ENCODE measurements around the gene VWA3A. TPM values are rescaled to one million over a fixed set of nuclear protein-coding genes. Genes with fewer than 3 reads are reported as not detected.

Gene VWA3A
- total RNA-seq, 1 experiment from 2014 or later = not detected

DNA sequence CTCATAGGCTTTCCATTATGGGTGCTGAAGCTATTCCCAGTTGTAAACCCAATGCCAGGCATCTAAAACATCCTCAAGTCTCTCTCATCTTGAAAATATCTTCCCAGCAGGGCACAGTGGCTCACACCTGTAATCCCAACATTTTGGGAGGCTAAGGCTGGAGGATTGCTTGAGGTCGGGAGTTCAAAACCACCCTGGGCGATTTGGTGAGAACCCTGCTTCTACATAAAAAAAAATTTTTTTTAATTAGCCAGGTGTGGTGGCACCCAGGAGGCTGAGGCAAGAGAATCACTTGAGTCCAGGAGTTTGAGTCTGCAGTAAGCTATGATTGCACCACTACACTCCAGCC, 100.7 kb downstream of the VWA3A start:
- in situ Hi-C loops (cut with HindIII; ENCODE audit: low pct_unique_long_range_greater_than_20kb, low sequenced_read_pairs) = loop anchor here (25.0 kb wide), 1 partner anchor 106 kb away; the partner anchor contains the start of gene VWA3A
- TF ChIP-seq, protein P1, sequence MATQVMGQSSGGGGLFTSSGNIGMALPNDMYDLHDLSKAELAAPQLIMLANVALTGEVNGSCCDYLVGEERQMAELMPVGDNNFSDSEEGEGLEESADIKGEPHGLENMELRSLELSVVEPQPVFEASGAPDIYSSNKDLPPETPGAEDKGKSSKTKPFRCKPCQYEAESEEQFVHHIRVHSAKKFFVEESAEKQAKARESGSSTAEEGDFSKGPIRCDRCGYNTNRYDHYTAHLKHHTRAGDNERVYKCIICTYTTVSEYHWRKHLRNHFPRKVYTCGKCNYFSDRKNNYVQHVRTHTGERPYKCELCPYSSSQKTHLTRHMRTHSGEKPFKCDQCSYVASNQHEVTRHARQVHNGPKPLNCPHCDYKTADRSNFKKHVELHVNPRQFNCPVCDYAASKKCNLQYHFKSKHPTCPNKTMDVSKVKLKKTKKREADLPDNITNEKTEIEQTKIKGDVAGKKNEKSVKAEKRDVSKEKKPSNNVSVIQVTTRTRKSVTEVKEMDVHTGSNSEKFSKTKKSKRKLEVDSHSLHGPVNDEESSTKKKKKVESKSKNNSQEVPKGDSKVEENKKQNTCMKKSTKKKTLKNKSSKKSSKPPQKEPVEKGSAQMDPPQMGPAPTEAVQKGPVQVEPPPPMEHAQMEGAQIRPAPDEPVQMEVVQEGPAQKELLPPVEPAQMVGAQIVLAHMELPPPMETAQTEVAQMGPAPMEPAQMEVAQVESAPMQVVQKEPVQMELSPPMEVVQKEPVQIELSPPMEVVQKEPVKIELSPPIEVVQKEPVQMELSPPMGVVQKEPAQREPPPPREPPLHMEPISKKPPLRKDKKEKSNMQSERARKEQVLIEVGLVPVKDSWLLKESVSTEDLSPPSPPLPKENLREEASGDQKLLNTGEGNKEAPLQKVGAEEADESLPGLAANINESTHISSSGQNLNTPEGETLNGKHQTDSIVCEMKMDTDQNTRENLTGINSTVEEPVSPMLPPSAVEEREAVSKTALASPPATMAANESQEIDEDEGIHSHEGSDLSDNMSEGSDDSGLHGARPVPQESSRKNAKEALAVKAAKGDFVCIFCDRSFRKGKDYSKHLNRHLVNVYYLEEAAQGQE (IDR thresholded peaks at IDR 0.05; ENCODE audit: insufficient read depth in 1 of 2, low read depth in 2 of 2, low read length in 1 of 2) = peak in 1 of 2 experiments; percentile 43; a peak in 1 of 4 replicates
- TF ChIP-seq, protein P2, sequence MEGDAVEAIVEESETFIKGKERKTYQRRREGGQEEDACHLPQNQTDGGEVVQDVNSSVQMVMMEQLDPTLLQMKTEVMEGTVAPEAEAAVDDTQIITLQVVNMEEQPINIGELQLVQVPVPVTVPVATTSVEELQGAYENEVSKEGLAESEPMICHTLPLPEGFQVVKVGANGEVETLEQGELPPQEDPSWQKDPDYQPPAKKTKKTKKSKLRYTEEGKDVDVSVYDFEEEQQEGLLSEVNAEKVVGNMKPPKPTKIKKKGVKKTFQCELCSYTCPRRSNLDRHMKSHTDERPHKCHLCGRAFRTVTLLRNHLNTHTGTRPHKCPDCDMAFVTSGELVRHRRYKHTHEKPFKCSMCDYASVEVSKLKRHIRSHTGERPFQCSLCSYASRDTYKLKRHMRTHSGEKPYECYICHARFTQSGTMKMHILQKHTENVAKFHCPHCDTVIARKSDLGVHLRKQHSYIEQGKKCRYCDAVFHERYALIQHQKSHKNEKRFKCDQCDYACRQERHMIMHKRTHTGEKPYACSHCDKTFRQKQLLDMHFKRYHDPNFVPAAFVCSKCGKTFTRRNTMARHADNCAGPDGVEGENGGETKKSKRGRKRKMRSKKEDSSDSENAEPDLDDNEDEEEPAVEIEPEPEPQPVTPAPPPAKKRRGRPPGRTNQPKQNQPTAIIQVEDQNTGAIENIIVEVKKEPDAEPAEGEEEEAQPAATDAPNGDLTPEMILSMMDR (IDR thresholded peaks at IDR 0.05) = no peak
- Histone ChIP-seq H3K27ac (ENCODE audit: low read length) (peak overlapping the region; percentile 72; the same call in 1 of the 2 replicates), H3K4me3 (ENCODE audit: low read depth in 2 of 2, low read length in 2 of 2) (no peak overlapping the region), H3K9me3 (ENCODE audit: control insufficient read depth, insufficient read depth, low read depth, low read length) (no peaks in the 10 kb centered on the region), H3K27me3 (ENCODE audit: control insufficient read depth, insufficient read depth, low read length) (no peaks in the 10 kb centered on the region), H3K4me1 (ENCODE audit: control insufficient read depth, insufficient read depth, low read length) (peaks cover 26% of the 10 kb centered on the region), H3K36me3 (ENCODE audit: control insufficient read depth, insufficient read depth, low read length) (no peaks in the 10 kb centered on the region)
- intact Hi-C loops (cut with micrococcal nuclease; ENCODE audit: unreplicated experiment) = no loop called here
- CTCF ChIA-PET = no interaction called here
- DNase-seq (ENCODE audit: low read depth, low spot score) (no peak), ATAC-seq (no peak)
- POLR2A ChIA-PET = no interaction called here
- BruUV-seq (replicated peaks) = no TSS peak

DNA sequence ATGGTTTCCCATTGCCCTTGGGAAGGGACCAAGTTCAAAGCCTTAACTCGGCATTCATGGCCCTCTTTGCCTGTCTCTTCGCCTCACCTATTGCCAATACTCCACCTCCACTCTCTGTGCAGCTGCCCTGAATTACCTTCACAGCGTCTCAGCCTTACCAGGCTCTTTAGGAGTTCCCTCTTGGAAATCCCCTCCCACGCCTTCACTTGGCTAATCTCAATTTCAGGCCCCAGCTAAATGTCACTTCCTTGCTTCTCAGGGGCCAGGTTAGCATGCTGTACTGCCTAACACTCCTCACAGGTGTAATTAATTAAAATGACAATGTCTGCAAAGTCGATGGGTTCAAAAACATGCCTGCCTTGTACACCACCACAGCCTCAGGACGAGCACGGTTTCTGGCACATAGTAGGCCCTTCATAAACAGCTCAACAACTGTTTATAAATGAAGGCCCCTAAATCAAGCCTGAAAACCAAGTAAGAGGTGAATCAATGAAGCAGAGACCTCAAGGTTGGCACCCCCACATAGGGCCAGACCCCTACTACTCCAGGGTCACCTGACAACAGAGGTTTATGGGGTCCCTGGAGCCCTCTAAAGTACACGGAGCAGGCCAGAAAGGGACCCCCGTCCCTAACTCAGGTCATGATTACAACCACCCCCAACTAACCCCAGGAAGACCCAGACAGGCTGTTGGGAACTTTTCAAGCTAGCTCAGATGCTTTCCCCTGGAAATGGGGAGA, 102.5 kb downstream of the VWA3A start:
- intact Hi-C loops (cut with micrococcal nuclease; ENCODE audit: unreplicated experiment) (loop anchor here (5.0 kb wide), 1 partner anchor 102 kb away; the partner anchor contains the start of gene POLR3E), in situ Hi-C loops (cut with HindIII; ENCODE audit: low pct_unique_long_range_greater_than_20kb, low sequenced_read_pairs) (loop anchor here (25.0 kb wide), 1 partner anchor 108 kb away; the partner anchor contains the start of gene VWA3A)
- no peak for ATAC-seq

More for the DNA sequence above, 102.5 kb downstream of the VWA3A start:
- no peak for DNase-seq (ENCODE audit: low read depth, low spot score)
- Histone ChIP-seq H3K4me3 (ENCODE audit: low read depth in 2 of 2, low read length in 2 of 2) (no peak overlapping the region), H3K4me1 (ENCODE audit: control insufficient read depth, insufficient read depth, low read length) (peaks cover 25% of the 10 kb centered on the region), H3K27ac (ENCODE audit: low read length) (peak overlapping the region; percentile 40; the same call in 1 of the 2 replicates), H3K9me3 (ENCODE audit: control insufficient read depth, insufficient read depth, low read depth, low read length) (no peaks in the 10 kb centered on the region), H3K36me3 (ENCODE audit: control insufficient read depth, insufficient read depth, low read length) (no peaks in the 10 kb centered on the region), H3K27me3 (ENCODE audit: control insufficient read depth, insufficient read depth, low read length) (no peaks in the 10 kb centered on the region)
- ChIA-PET POLR2A (no interaction called here), CTCF (no interaction called here)
- no TSS peak for BruUV-seq (replicated peaks)
- TF ChIP-seq SIN3A (IDR thresholded peaks at IDR 0.05; ENCODE audit: borderline replicate concordance, insufficient read depth, low read depth, low read length) (no peak), TCF7L2 (IDR thresholded peaks at IDR 0.05; ENCODE audit: low read depth, low read length) (no peak), POLR2AphosphoS5 (IDR thresholded peaks at IDR 0.05; ENCODE audit: low read depth, low read length) (no peak)
- TF ChIP-seq, protein P1 (IDR thresholded peaks at IDR 0.05; ENCODE audit: insufficient read depth in 1 of 2, low read depth in 2 of 2, low read length in 1 of 2) = no peak
- TF ChIP-seq, protein P2 (IDR thresholded peaks at IDR 0.05) = no peak

Measured in Panc1 (cell line).